CD4-positive, alpha-beta T cell treated with Interleukin-21 for 1 hour (primary cell): Measurements from ENCODE around the gene TBC1D5.
"Not testable (repeated sequence)": the region's sequence is repeated elsewhere in the genome, so short reads cannot be mapped to it uniquely, and the experiment has no call there.

ENCODE experiments used
- DNase-seq: peaks from one replicate; pipeline ENCODE4 v3.0.0-alpha.2; 2020

TBC1D5 gene

GRCh38 chr3:17532446-17532845 lies 210.0 kb downstream of the TBC1D5 start:
- not testable (repeated sequence) for DNase-seq

GRCh38 chr3:17529677-17530076 lies 212.8 kb downstream of the TBC1D5 start:
- no peak for DNase-seq

DNA sequence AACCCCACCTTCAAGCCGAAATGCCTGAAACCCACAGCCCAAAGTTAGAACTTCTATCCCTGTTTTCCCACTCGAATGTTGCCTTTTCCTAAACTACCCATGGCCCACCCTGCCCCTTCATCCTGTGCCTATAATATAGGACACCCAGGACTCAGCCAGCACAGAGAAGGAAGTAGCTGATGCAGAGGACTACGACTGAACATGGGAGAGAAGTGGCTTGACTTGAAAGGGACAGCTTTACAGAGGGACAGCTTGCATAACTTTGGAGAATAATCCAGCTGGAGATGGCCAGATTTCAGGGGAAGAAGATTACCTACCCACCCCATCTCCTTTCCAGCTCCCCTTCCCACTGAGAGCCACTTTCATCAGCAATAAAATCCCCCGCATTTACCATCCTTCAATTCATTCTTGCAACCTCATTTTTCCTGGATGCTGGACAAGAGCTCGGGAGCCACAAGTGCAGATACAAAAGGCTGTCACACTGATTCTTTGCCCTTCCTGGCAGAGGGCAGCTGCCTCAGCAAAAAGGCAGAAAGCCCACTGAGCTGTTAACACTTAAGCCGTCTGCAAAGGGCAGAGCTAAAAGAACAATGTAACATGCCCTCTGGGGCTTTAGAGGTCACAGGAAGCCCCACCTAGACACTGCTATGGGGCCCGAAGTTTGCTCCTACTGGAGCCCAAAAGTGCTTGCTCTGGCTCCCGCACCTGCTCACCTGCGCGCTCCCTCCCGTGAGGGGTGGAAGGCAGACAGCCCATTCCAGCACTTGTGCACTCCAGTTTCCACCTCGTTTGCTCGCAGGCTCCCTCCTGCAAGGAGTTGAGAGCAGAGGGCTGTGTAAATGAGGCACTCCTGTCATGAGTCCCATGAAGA lies 224.0 kb downstream of the TBC1D5 start:
- no peak for DNase-seq

GRCh38 chr3:17515445-17516234 lies 226.8 kb downstream of the TBC1D5 start:
- no peak for DNase-seq

DNA sequence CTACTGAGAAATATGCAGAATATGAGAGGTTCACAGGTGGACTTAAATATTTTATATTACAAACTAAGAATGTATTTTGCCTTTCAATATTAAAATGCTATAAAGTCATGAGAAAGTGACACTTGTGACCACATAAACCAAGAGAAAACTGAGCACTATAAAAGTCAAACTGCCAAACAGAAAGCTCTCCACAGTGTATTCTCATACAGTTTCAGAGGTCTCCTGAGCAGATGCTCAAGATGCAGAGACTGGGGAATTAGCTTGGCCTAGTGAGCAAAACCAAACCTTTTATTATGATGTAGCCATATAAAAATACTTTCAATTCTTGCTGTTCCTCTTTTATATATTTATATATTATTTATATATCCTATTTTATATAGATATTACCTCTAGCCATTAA lies 227.8 kb downstream of the TBC1D5 start:
- DNase-seq = no peak

GRCh38 chr3:17510265-17510664 lies 232.2 kb downstream of the TBC1D5 start:
- DNase-seq = no peak

GRCh38 chr3:17508180-17508752 lies 234.2 kb downstream of the TBC1D5 start:
- DNase-seq = no peak

GRCh38 chr3:17507480-17507879 lies 235.0 kb downstream of the TBC1D5 start:
- DNase-seq = no peak

DNA sequence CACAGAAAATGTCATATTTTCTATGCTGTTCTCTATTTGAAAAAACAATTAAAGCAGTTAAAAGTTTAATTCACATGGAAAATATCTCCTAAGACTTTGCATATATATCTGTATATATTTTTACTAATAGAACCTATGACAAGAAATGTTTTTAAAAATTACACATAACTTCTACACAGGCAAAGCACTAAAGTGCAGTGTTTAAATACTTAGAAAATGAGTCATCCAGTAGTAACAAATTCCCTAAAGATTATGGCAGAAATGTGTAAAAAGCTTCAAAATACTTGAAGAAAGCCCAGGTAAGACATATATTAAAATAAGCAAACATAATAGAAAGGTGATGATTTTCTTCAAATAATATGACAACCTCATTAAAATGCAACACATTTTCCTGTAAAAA lies 236.6 kb downstream of the TBC1D5 start:
- no peak for DNase-seq

- DNase-seq = no peak
These were observed 240.7 kb downstream of the TBC1D5 start for GRCh38 chr3:17501745-17502144.

DNA sequence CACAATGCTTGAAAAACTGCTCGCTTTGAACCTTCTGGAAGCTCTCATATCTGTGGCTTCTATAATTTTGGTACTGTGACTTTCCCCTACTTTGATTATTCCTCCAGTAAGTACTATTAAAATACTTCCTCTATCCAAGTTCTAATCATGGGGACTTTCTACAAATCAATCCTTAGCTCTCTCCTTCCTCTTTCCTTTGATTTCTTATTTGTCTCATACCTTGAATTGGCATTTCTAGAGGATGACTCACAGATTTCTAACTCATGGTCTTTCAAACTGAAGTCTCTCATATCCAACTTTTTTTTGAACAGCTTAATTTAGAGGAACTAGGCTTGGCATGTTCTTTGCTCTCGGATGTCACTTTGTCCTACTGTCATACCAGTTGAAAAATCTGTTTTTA lies 241.8 kb downstream of the TBC1D5 start:
- DNase-seq = no peak

- no peak for DNase-seq
These were observed 248.2 kb downstream of the TBC1D5 start for GRCh38 chr3:17494117-17494809.

GRCh38 chr3:17491601-17492000 lies 250.8 kb downstream of the TBC1D5 start:
- DNase-seq = no peak

DNA sequence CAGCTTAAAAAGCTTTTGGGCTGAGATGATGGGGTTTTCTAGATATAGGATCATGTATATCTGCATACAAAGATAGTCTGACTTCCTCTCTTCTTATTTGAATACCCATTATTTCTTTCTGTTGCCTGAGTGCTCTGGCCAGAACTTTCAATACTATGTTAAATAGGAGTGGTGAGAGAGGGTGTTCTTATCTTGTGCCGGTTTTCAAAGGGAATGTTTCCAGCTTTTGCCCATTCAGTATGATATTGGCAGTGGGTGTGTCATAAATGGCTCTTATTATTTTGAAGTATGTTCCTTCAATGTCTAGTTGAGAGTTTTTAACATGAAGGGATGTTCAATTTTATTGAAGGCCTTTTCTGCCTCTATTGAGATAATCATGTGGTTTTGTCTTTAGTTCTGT lies 251.2 kb downstream of the TBC1D5 start:
- DNase-seq = not testable (repeated sequence)

DNA sequence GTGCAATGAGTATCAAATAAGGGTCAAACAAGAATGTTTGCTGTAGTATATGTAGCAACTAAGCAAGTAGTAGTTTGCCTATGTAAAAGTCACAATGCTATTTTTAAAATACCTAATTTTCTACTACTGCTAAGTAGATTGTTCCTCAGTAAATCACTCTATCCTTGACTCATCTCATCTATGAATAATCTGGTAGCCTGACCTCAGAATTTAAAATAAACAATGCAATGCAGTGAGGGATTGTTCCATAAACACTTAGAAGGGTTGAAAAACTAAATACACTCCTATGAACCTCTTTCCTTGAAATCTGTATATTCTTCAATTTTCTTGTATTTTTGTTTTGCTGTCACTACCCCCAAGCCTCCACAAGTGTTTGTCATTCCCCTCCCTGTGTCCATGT lies 253.3 kb downstream of the TBC1D5 start:
- DNase-seq = no peak

- no peak for DNase-seq
These were observed 261.3 kb downstream of the TBC1D5 start for GRCh38 chr3:17481116-17481515.

- DNase-seq = no peak
These were observed 262.6 kb downstream of the TBC1D5 start for GRCh38 chr3:17479681-17480405.

DNA sequence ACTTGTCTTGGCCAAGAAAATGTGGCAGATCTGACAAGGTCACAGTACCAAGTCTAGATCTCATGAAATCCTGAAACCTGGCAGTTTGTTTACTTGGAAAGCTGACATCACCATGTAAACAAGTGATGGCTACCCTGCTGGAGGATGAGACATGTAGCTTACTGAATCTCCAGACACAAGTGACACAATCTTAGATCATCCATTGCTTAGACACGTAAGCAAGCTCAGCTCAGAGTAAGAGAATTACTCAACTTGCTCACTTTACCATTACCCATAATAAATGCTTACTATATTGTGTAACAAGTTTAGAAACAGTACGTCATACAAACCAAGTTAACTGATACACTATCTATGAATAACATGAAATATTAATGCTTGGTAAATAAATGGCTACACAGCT lies 263.8 kb downstream of the TBC1D5 start:
- DNase-seq = no peak

DNA sequence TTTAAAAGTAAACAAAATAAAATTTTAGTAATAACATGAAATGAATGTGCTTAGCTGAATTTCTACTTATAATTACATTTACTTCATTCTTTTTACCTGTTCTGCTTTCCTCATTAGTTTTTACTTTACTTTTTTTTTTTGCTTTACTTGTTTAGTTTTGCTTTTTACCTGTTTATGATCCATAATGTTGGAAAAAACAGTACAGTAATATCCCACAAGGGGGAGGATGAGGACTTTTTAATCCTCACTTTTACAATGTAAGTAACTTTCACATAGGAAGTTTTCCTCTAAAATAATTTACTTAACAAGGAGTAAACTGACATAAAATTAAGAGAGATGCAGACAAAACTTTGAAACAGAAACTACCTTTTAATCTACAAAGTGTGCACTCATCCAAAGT lies 268.7 kb downstream of the TBC1D5 start:
- DNase-seq = no peak

DNA sequence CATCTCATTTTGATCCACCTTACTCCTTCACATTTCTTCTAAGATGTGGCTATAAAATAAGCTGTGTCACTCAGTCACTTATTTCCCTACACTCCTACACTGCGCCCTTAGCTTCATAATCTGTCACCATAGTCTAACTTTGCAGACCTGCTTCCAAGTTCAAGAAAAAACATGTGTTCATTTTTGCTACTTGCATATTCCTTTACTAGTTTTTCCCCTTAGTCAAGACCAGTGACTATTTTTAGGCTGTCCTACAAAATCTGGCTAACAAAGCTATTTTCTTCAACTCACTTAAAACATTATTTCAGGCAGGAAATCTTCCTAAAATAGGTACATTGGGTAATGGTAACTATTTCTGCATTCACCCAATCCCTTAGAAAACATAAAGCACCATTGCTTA lies 272.5 kb downstream of the TBC1D5 start:
- DNase-seq = no peak

DNA sequence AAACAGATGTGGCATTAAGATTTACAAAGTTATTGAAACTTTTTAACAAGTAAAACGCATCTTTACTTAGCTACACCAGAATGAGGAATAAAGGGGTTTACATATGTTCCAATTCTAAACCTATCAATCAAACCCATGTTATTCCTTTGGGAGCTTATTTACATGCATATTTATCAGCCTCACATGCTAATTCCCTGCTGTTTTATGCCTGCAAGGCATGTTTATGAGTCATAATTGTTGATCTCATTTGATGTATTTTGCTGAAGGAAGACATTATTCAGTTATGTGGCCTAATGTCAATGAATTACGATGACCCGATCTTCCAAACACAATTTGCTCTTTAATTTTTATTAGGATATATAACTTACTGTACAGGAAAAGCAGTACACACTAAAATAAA lies 272.9 kb downstream of the TBC1D5 start:
- DNase-seq = no peak

- DNase-seq = no peak
These were observed 276.4 kb downstream of the TBC1D5 start for GRCh38 chr3:17466028-17466427.
